AML-193 (cell line): ENCODE data around the gene BMX.
A peak's percentile ranks its signal among the peaks of the same experiment; 100 is the strongest.

ENCODE experiments used
- DNase-seq, 2 experiments: peaks; one replicate each; lab custom pipeline; 2025; lab: John Stamatoyannopoulos, UW

Gene BMX

GRCh38 chrX:15500497-15500966 lies at the start of gene BMX:
TSS of gene BMX (plus strand) at chrX:15500807. CDS start at chrX:15508354, 7,547 bp downstream.
- DNase-seq: no peak

- DNase-seq: no peak
These were observed 48.7 kb upstream of the BMX start for GRCh38 chrX:15451913-15452312.

GRCh38 chrX:15464704-15465103 lies 35.9 kb upstream of the BMX start:
- no peak for DNase-seq

GRCh38 chrX:15465347-15465746 lies 35.3 kb upstream of the BMX start:
- no peak for DNase-seq

- peak in 1 of 2 experiments; percentile 0 for DNase-seq
These were observed 34.5 kb upstream of the BMX start for GRCh38 chrX:15465896-15466651.

GRCh38 chrX:15468036-15468435 lies 32.6 kb upstream of the BMX start:
- DNase-seq: peak; percentile 22 to 36

GRCh38 chrX:15469613-15470012 lies 31.0 kb upstream of the BMX start:
- no peak for DNase-seq

- DNase-seq: peak; percentile 37 to 45
These were observed 29.6 kb upstream of the BMX start for GRCh38 chrX:15471028-15471427.

- no peak for DNase-seq
These were observed 28.1 kb upstream of the BMX start for GRCh38 chrX:15472531-15472930.

- DNase-seq: no peak
These were observed 26.6 kb upstream of the BMX start for GRCh38 chrX:15474028-15474427.

- DNase-seq: no peak
These were observed 25.6 kb upstream of the BMX start for GRCh38 chrX:15475021-15475420.

- no peak for DNase-seq
These were observed 25.1 kb upstream of the BMX start for GRCh38 chrX:15475486-15475885.

- no peak for DNase-seq
These were observed 16.7 kb upstream of the BMX start for GRCh38 chrX:15483891-15484290.

GRCh38 chrX:15492469-15492868 lies 8.1 kb upstream of the BMX start:
- no peak for DNase-seq

GRCh38 chrX:15493118-15493962 lies 7.3 kb upstream of the BMX start, which contains the start of gene PIR:
TSS of gene PIR (minus strand) at chrX:15493333. CDS start at chrX:15491257, 2,076 bp downstream.
- peak; percentile 37 to 64 for DNase-seq

- DNase-seq: no peak
These were observed 4.8 kb upstream of the BMX start for GRCh38 chrX:15495801-15496200.

GRCh38 chrX:15496824-15497223 lies 3.8 kb upstream of the BMX start:
- no peak for DNase-seq

- DNase-seq: peak; percentile 20 to 43
These were observed 2.7 kb upstream of the BMX start for GRCh38 chrX:15497865-15498264.

- no peak for DNase-seq
These were observed 1.9 kb upstream of the BMX start for GRCh38 chrX:15498741-15499140.

GRCh38 chrX:15499976-15500375 lies 631 bp upstream of the BMX start:
- no peak for DNase-seq

- DNase-seq: no peak
These were observed 899 bp downstream of the BMX start for GRCh38 chrX:15501506-15501905.

GRCh38 chrX:15504661-15505060 lies 4.1 kb downstream of the BMX start:
- DNase-seq: no peak

GRCh38 chrX:15505101-15505500 lies 4.5 kb downstream of the BMX start:
- DNase-seq: no peak
